Keratinocyte (primary cell): Measurements from ENCODE around the gene MADCAM1.

ENCODE experiments used
- CTCF ChIP-seq, 3 experiments: IDR thresholded peaks in 1 of 3; conservative IDR thresholded peaks in 1 of 3; optimal IDR thresholded peaks in 1 of 3; 2 replicates in 2 of 3; 3 replicates in 1 of 3; pipeline versions ENCODE3 to v1.5.1; 2011; ENCODE audit warnings: low read length in 3 of 3, mild to moderate bottlenecking in 3 of 3, moderate library complexity in 2 of 3, control low read depth in 1 of 3, inconsistent platforms in 1 of 3; ENCODE audit not compliant: insufficient read depth in 2 of 3; ENCODE audit errors: extremely low read depth in 1 of 3
- EZH2 ChIP-seq: IDR thresholded peaks from one replicate; pipeline ENCODE4 v1.6.1; 2012; ENCODE audit warnings: inconsistent platforms, mild to moderate bottlenecking, low read length, moderate library complexity

DNA sequence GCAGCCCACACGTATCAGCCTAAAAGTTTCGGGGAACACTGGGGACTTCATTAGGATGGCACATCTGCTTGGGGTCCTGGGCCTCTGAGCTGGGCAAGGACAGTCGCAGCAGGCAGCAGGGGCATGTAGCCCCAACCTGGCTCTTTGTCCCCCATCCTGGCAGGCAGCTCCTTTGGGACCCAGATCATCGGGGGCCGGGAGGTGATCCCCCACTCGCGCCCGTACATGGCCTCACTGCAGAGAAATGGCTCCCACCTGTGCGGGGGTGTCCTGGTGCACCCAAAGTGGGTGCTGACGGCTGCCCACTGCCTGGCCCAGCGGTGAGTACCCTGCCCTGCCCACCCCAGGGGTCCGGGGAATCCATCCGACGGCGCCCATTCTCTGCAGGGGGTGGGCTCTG, 50.8 kb downstream of the MADCAM1 start:
- TF ChIP-seq CTCF (optimal IDR thresholded peaks at IDR 0.05 in 1 of 3, IDR thresholded peaks at IDR 0.05 in 1 of 3, conservative IDR thresholded peaks at IDR 0.05 in 1 of 3; ENCODE audit: extremely low read depth in 1 of 3, insufficient read depth in 2 of 3, low read length in 3 of 3) (no peak), EZH2 (no peak)
